KOPT-K1 (cell line): Measurements from ENCODE around the gene C4B.
"Not testable (repeated sequence)": the region's sequence is repeated elsewhere in the genome, so short reads cannot be mapped to it uniquely, and the experiment has no call there.

Source experiments
- H3K27ac ChIP-seq: fragments of 200-600 bp; sonication (generic); 2 replicates; pipeline ENCODE4 v1.5.1; 2016; ENCODE audit warnings: antibody characterized with exemption, mild to moderate bottlenecking, low read depth, low read length; ENCODE audit not compliant: poor library complexity, severe bottlenecking
- H3K36me3 ChIP-seq: fragments of 200-600 bp; sonication (generic); 2 replicates; pipeline ENCODE4 v1.5.1; 2017; ENCODE audit warnings: antibody characterized with exemption, mild to moderate bottlenecking, low read length, moderate library complexity; ENCODE audit not compliant: insufficient read depth
- H3K9me3 ChIP-seq: fragments of 200-600 bp; sonication (generic); 2 replicates; pipeline ENCODE4 v1.5.1; 2017; ENCODE audit warnings: antibody characterized with exemption, low read length, mild to moderate bottlenecking; ENCODE audit not compliant: insufficient read depth, poor library complexity, severe bottlenecking

Gene C4B

GRCh38 chr6:32014547-32014946 is at the start of gene C4B:
TSS of gene C4B (plus strand) at chr6:32014795. CDS start at chr6:32014846, 51 bp downstream.
- not testable (repeated sequence) for H3K27ac ChIP-seq, H3K36me3 ChIP-seq, H3K9me3 ChIP-seq

DNA sequence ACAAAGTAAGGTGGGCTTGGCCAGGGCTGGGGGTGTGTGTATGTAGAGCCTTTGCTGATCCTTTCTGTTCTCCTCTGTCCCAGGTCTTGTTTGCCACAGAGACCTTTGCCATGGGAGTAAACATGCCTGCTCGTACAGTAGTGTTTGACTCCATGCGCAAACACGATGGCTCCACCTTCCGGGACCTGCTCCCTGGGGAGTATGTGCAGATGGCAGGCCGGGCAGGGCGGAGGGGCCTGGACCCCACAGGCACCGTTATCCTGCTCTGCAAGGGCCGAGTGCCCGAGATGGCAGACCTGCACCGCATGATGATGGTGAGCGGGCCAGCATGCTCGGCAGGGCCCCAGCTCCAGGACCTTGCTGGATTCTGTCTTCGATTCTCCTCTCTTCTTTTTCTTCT is 48.9 kb upstream of the C4B start:
- Histone ChIP-seq H3K9me3 (no peaks in the 10 kb centered on the region), H3K27ac (no peak overlapping the region), H3K36me3 (peaks cover 100% of the 10 kb centered on the region)

DNA sequence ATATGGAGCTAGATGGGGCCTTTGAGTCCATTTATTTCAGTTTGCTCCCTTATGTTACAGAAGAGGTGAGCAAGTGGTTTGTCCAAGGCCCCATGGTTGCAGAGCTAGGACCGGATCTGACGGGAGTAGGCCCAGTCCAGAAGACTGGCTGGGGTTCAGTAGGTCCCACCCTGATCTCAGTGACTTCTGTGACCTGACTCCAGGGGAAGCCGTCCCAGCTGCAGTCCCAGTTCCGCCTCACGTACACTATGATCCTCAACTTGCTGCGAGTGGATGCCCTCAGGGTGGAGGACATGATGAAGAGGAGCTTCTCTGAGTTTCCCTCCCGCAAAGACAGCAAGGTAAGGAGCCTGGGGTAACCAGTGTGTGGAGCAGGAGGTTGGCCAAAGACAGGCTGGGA is 48.1 kb upstream of the C4B start:
- Histone ChIP-seq H3K9me3 (no peaks in the 10 kb centered on the region), H3K27ac (no peak overlapping the region), H3K36me3 (peaks cover 95% of the 10 kb centered on the region)

DNA sequence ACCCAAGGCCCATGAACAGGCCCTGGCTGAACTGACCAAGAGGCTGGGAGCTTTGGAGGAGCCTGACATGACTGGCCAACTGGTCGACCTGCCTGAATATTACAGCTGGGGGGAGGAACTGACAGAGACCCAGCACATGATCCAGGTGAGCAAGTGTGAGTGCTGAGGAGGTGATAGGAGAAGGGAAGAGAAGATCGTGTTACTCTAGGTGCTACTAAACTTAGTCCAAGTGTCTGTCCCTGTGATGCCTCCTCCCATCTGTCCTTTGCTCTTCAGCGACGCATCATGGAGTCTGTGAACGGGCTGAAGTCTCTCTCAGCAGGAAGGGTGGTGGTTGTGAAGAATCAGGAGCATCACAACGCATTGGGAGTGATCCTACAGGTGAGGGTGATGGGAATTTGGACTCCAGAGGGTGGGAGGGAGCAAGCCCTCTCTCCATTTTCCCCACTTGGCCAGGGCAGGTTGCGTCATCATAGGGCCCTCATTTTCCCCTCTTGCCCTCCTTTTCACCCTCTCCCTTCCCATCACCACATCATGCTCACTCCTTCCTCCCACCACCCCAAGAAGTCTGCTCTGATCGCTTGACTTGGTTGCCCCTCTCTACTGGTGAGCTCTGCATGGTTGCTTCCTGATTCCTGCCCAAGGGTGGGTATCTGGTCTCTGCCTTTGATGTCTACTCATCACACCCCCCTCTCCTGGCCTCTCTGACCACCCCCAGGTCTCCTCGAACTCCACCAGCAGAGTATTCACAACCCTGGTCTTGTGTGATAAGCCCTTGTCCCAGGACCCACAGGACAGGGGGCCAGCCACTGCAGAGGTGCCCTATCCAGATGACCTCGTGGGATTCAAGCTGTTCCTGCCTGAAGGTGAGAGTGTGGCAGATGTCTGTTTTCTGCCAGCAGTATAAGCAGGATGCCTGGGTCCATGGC is 47.3 kb upstream of the C4B start:
- no peaks in the 10 kb centered on the region for H3K9me3 ChIP-seq
- H3K27ac ChIP-seq, result no peak overlapping the region
- peaks cover 88% of the 10 kb centered on the region for H3K36me3 ChIP-seq

DNA sequence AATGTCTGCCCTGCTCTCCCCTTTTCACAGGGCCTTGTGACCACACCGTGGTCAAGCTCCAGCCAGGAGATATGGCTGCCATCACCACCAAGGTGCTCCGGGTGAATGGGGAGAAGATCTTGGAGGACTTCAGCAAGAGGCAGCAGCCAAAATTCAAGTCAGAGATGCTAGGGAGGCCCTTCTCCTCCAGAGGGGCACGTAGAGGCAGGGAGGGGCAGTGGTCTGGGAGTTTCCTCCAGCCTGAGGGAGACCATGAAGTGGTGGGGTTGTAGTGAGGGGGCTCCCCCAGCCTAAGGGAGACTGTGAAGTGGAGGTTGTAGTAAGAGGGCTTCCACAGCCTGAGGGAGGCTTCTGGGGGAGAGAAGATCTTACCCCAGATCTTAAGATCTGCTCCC is 46.7 kb upstream of the C4B start:
- peaks cover 81% of the 10 kb centered on the region for H3K36me3 ChIP-seq
- H3K9me3 ChIP-seq, result no peaks in the 10 kb centered on the region
- no peak overlapping the region for H3K27ac ChIP-seq

- H3K27ac ChIP-seq, result no peak overlapping the region
- peaks cover 77% of the 10 kb centered on the region for H3K36me3 ChIP-seq
- H3K9me3 ChIP-seq, result no peaks in the 10 kb centered on the region
Observed at GRCh38 chr6:31968326-31968725, 46.3 kb upstream of the C4B start.

DNA sequence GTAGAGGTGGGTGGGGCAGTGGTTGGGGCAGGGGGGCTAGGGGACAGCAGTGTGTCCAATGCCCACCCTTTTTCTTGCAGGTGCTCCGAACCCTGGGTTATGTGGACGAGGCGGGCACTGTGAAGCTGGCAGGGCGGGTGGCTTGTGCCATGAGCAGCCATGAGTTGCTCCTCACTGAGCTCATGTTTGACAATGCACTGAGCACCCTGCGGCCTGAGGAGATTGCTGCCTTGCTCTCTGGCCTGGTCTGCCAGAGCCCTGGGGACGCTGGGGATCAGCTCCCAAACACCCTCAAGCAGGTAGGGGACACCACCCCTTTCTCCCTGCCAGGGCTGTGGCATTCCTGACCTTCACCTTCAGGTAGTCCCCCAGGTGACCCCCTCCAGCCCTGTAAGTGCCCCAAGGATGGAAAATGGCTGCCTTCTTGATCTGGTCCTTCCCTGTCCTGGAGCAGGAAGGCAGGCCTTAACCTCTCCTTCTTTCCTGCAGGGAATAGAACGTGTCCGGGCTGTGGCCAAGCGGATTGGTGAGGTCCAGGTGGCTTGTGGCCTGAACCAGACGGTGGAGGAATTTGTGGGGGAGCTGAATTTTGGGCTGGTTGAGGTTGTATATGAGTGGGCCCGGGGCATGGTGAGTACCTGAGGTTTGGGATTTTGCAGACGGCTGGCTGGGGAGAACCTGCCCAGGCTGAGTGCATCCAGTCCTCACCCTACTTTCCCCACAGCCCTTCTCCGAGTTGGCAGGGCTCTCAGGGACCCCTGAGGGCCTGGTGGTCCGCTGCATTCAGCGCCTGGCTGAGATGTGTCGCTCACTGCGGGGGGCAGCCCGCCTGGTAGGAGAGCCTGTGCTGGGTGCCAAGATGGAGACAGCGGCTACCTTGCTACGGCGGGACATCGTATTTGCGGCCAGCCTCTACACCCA is 45.5 kb upstream of the C4B start:
- H3K36me3 ChIP-seq, result peaks cover 70% of the 10 kb centered on the region
- H3K9me3 ChIP-seq, result no peaks in the 10 kb centered on the region

DNA sequence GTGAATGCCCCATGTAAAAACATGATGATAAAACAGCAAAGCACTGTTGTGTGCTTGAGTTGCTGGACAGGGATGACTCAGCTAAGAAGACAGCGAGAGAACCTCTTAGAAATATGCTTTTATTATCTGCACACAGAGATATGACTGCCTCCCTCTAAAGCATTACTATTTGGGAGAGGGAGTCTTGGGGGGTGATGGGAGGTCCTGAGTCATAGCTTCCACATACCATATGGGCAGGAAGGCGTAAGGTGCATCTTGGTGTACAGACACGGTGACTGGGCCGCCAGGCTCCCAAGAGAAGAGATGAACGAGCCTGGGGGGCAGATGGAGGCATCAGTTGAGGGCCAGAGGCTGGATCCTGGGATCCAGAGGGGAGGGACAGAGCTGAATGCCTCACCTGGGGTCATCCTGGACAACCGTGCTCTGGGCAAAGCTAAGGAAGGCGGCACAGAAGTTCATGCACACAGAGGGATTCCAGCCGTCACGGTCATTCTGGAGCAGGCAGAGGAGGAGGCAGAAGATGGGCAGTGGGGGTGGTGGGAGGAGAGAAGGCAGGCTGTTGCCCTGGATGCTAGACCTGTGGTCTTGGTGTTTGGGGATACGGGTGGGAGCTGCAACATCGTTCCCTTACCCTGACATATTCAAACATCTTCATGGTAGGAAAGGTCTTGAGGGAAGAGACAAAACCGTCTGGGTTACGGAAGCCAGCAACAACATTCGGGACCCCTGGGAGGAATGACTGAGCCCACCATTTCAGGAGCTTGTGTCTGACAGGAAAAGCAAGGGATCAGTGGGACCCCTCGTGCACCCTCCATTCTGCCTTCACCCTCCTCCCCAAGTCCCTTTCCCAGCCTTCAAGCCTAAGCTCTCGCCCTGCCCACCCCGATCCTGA is 44.6 kb upstream of the C4B start:
- Histone ChIP-seq H3K9me3 (no peaks in the 10 kb centered on the region), H3K27ac (no peak overlapping the region), H3K36me3 (peaks cover 61% of the 10 kb centered on the region)

More for the DNA sequence above, 45.5 kb upstream of the C4B start:
- H3K27ac ChIP-seq, result no peak overlapping the region

DNA sequence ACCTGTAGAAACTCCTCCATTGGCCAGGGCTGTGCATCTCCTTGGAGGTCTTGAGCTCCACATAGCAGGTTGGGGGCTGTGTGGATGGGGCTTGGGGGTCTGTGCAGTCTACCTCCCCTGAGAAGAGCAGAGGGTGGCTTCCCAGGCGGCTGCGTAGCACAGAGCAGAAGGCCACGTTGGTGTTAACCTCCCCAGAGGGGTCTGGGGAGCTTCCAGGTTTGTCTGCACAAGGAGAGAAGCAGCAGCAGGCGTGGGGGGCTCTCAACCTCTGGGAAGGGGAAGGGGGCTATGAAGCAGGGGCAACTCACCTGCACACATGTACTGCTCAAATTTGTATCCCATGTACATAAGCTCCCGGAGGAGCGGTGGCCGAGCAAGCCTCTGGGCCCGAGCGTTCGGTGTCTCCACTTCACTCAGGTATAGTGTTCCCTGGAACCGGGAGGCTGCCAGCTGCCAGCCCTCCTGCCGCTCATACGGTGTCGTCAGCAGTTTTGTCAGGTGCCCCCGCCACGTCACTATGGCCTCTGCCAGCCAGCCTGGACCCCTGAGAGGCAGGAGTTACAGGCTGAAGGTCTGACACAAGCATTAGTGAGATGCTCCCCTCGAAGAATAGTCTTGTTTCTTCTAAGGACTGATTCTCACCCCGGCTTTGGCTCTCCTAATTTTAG is 43.9 kb upstream of the C4B start:
- Histone ChIP-seq H3K36me3 (peaks cover 53% of the 10 kb centered on the region), H3K27ac (peak overlapping the region; percentile 77)

GRCh38 chr6:31971279-31971992 is 43.2 kb upstream of the C4B start:
- Histone ChIP-seq H3K27ac (peak overlapping the region; percentile 77), H3K9me3 (no peaks in the 10 kb centered on the region), H3K36me3 (peaks cover 46% of the 10 kb centered on the region)

More for the DNA sequence above, 43.9 kb upstream of the C4B start:
- no peaks in the 10 kb centered on the region for H3K9me3 ChIP-seq

GRCh38 chr6:31971993-31972708 is 42.4 kb upstream of the C4B start, which contains the start of gene DXO:
TSS of gene DXO (minus strand) at chr6:31972138. CDS start at chr6:31971675, 463 bp downstream.
- H3K27ac ChIP-seq, result peak within 1 kb of the TSS; percentile 77

DNA sequence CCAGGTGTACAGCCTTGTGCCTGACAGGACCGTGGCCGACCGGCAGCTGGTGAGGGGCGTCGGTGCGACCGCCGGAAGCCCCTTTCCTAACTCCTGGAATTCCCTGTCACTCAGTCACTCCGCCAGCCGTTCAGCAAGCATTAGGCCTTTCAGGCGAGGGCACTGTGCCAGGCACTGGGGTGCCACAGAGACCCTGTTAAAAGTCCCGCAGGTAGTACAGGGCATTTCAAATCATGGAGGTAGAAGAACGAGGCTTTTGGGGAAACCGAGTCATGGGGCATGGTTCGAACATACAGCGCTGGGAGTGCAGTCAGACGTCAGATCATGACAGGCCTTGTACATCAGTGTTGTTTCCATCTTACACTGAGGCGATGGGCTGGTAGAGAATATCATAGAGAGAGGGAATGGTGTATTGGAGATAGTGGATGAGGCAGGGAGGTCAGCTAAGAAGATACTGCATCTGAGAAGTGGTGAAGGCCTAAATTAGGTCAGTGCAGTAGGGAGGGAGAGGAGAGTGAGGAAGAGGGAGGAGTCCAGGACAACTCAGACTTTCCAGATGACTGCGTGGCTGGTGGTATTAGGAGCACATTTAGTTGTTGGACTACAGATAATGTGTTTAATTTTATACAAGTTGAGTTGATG is 41.8 kb upstream of the C4B start:
- Histone ChIP-seq H3K9me3 (no peaks in the 10 kb centered on the region), H3K36me3 (peaks cover 32% of the 10 kb centered on the region), H3K27ac (peak overlapping the region; percentile 77)

More at GRCh38 chr6:31971993-31972708, 42.4 kb upstream of the C4B start, which contains the start of gene DXO:
- H3K9me3 ChIP-seq, result no peaks in the 10 kb centered on the region
- H3K36me3 ChIP-seq, result peaks cover 39% of the 10 kb centered on the region
